GM21825 (cell line): ENCODE results near the gene C1orf159.

Experiments
- ATAC-seq: cut with Tn5 transposase; IDR thresholded peaks from one replicate; pipeline ENCODE4 v1.9.1; 2021; ENCODE audit warnings: mild to moderate bottlenecking, moderate library complexity; ENCODE audit not compliant: unreplicated experiment

The C1orf159 gene

DNA sequence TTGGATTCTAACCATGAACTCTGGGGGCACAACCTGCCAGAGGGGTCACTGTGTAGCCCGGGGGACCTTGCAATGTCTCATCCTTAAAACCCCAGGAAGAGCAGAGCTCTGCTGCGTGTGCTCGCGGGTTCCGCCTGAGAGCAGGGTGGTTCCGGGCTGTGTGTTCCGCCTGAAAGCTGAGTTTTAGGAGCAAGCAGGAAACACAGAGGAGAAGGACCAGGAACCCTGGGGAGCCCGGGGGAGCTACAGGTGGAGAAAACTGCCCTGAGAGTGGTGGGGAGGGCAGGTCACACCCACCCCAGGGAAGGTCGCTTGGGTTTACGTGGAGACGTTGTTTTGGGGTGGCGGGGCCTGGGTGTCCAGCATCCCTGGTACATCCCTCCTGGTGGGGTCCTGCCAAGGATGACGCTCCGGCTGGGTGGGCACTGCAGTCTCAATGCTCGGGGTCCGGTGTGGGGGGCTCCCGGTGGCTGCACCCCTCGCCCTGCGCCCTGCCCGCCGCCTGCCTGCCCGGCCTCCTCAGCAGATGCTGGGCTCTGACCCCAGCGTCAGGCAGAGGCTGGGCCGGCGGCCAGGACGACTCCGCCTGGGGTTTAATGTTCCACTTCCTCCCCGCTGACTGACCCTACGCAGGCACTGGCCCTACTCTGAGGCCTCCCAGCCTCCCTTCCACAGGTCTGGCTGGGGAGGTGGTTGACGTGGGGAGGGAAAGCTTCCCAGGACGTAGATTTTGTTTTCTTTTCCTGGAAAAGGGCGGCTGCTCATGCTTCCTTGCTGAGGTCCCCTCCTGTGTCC is 17.3 kb upstream of the C1orf159 start:
- ATAC-seq = no peak

DNA sequence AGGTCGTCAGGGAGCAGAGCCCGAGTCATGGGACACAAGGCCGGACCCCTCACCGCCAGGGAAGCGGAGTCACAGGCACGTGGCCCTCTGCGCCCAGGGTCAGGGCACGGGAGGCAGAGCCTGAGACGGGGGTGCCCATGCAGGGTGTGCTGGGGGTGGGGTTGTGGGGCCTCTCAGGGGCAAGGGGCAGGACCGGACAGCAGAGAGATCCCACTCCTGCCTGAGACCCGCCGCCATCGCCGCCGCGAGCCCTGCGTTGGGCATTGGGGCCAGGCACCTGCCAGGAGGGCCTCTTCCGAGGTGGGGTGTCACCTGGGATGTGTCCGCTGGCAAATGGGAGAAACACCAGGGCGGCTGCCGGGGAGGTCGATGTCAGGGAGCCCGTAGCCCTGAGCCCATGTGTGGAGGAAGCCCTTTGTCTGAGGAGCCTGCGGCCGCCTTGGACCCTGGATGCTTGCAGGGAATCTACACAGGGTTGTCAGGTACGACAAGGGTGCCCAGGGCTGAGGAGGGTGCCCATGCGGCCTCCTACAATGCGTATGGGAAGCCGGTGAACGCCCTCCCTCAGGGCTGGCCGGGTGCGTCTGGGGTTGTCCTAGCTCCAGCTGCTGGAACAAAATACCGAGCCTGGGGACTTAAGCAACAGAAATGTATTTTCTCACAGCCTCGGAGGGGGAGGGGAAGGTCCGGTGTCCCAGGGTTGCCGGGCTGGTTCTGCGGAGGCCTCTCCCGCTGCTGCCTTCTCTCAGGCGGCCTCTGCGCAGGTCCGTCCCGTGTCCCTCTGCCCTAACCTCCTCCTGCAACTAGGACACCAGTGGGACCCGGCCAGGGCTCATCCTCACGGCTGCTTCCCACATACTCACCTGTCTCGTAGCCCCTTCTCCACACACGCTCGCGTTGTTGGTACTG is 16.4 kb upstream of the C1orf159 start:
- no peak for ATAC-seq

DNA sequence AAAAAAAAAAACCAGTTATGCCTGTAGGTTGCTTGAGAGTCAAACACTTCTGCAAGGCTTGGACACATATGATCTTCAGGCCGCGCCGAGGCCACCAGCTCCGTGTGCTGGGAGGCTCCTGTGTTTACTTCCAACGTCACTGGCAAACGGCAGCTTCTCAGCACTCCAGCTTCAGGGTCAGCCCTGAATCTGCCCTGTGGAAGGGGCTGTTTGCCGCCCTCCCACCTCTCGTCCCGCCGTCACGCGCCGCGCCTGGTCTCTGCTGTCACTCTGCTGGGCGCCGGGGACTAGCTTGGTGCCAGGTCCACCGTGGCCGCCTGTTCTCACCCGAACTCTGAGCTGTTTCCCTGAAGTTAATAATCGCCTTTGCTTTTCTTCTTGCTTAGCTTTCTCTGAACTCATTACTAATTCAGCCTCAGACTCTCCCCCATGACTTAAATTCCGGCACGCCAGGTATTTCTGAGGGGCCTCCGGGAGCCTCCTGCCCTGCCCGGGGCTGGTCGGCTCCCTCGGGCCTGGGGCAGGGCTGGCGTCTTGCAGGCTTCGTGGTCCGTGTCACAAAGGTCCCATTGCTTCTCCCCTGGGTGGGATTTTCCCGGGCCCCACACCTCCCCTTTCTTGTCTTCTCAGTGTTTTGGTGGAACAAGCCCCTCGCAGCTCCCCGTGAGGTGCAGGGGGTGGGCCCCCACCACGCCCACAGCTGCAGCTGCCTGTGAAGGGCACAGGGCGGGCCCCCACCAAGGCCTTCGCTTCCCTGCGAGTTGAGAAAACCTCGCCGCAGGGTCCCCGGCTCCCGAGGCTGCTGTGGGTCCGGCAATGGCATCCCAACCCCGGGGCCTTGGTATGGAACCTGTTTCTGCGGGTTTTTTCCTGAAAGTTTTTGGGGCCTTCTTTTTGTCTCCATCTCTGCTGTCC is 14.6 kb upstream of the C1orf159 start:
- ATAC-seq = no peak

- no peak for ATAC-seq
Observed at GRCh38 chr1:1129381-1129821, 13.5 kb upstream of the C1orf159 start.

DNA sequence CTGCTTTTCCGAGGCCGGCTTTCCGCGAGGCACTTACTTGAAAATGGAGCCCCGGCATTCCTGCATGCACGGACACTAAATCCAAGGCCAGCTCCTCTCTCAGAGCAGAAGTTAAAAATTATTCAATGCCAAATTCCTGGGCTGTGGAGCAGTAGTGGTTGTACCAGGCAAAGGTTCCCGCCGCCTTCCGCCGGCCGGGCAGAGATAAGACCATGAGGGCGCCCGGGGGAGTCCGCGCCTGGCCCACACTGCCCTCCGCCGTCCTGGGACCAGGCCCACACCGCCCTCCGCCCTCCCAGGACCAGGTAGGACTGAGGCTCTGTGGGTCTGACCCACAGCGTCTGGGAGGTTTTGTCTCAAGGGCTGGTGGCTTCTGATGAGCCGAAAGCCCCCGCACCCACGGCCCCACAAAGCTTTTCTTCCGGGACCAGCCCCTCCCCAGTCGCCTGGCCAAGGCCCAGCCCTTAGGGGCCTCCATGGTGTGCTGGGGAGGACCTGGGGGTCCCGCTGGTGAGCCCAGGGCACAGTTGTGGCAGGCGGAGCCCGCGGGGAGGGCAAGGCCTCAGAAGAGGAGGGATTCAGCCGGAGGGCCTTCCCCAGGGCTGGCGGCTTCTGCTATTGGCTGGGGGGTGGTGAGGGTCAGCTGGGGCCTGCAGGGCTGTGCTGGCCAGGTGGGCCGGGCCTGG is 12.7 kb upstream of the C1orf159 start:
- no peak for ATAC-seq

GRCh38 chr1:1127551-1128451 is 11.9 kb upstream of the C1orf159 start:
- no peak for ATAC-seq

DNA sequence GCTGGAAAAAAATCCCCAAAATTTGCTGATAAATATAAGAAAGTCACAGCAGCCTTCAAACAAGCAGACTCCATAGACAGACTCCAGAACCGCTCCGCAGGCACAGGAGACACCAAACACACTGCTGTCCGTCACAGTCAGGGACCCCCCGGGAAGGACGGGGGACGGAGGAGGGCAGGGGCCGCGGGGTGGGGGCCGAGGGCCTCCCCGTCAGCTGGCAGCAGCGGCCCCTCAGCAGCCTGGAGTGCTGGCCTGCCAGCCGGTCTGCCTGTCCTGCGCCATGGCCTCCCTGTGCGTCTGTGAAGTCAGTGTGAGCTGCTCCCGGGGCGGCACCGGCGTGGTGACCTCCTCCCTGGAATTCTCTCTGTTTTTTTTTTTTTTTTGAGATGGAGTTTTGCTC is 10.1 kb upstream of the C1orf159 start:
- ATAC-seq = no peak

DNA sequence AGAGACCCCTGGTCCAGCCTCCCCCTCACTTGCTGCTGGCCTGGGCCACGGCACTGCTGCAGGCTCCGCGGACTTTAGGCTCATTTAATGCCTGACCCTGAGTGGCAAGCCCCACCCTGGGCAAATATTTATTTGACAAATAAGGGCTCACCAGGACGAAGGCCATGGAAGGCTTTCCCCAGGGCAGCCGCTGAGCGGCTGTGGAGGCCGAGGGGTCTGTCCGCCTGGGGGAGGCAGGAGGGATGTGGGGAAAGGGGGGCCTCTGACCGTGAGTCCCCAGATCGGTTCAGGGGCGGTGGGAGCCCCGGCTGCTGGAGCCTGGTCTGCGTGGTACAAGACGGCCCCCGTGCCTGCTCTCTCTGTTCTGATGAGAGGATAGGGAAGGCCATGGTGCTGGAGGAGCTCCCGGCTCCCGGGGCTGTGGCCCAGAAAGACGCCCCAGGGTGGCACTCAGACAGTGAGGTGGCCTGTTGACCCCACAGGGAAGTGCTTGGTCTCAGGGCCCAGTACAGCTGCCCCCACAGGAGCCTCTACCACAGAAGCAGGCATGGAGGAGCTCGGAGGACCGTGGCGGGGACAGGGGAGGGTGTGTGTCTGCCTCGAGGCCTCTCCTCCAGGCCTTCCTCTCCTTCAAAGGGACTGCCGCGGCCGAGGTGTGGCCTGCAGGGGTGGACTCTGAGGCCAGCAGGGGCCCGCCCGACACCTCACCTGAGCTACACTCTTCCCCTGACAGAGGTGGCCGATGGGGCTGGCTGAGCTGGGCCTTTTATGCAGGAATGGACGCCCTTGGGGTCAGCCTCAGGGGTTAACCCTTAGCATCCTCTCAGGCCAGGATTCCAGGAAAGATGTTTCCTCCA is 9.1 kb upstream of the C1orf159 start:
- no peak for ATAC-seq

GRCh38 chr1:1124508-1124785 is 8.6 kb upstream of the C1orf159 start:
- ATAC-seq = no peak

- ATAC-seq = no peak
Observed at GRCh38 chr1:1123581-1124507, 8.0 kb upstream of the C1orf159 start.

DNA sequence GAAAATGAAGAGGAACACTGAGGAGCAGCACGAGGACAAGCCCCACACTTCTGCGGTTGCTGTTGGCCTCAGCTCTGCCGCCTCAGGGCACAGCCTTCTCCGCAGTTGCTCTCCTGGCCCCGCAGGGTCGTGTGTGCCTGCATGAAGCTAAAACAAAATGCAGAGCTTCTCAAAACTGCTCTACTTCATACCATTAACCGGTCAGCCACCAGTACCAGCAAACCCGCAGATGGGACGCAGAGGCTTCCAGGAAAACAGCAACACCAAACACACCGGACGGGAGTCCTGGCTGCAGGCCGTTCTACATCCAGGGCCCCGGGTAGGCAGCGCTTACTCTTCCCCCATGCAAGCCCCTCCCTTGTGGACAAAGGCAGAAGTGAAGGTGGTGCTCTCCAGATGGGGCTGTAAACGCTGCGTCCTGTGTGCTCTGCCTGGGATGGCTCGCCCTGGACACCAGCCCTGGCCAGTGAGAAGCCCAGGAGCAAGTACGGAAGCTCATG is 7.1 kb upstream of the C1orf159 start:
- no peak for ATAC-seq

- ATAC-seq = peak; percentile 54
Observed at GRCh38 chr1:1122078-1122811, 6.4 kb upstream of the C1orf159 start.

GRCh38 chr1:1121611-1122077 is 5.8 kb upstream of the C1orf159 start:
- ATAC-seq = no peak

DNA sequence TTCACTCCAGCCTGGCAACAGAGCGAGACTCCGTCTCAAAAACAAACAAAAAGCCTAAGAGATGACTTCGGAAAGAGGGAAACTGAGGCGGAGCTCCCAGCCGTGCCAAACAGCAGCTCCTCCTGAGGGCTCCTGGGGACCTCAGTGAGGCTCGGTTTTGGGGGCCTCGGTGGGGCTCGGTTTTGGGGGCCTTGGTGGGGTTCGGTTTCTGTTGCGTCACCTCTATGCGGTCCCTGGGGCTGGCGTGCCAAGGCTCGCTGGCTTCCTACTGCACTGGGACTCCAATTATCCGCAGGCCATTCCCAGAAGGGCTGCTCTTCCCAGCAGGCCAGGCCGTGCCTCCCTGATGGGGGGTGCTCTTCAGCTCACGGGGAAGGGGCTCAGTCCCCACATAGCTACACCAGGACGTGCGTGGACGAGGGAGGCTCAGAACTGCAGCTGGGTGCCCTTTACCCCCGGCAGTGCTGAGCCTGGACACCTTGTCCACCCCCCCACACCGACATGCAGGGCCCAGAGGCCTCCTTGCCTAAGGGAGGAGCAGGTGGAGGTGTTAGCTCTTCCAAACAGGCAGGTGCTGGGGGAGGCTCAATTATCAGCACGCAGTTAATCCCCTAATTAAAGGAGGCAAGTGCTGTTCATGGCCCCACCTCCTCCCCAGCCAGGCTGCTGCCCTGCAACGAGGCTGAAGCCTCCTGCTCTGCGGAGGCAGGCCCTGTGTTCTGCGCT is 5.1 kb upstream of the C1orf159 start:
- no peak for ATAC-seq

- no peak for ATAC-seq
Observed at GRCh38 chr1:1120096-1120495, 4.2 kb upstream of the C1orf159 start.
